GM23248 (cell line): ENCODE results near the gene TRAFD1.
"Not testable (repeated sequence)": the region's sequence is repeated elsewhere in the genome, so short reads cannot be mapped to it uniquely, and the experiment has no call there.

Experiments
- EZH2 ChIP-seq: fragments of 200-600 bp; sonication (generic); IDR thresholded peaks from 2 replicates; pipeline ENCODE4 v1.6.1; 2018; ENCODE audit warnings: antibody characterized with exemption, mild to moderate bottlenecking; ENCODE audit not compliant: insufficient read depth, poor library complexity, severe bottlenecking
- EZH2phosphoT487 ChIP-seq: fragments of 200-600 bp; sonication (generic); IDR thresholded peaks from 2 replicates; pipeline ENCODE4 v1.6.1; 2018; ENCODE audit warnings: antibody characterized with exemption, moderate library complexity, mild to moderate bottlenecking, low read depth; ENCODE audit not compliant: insufficient read depth

DNA sequence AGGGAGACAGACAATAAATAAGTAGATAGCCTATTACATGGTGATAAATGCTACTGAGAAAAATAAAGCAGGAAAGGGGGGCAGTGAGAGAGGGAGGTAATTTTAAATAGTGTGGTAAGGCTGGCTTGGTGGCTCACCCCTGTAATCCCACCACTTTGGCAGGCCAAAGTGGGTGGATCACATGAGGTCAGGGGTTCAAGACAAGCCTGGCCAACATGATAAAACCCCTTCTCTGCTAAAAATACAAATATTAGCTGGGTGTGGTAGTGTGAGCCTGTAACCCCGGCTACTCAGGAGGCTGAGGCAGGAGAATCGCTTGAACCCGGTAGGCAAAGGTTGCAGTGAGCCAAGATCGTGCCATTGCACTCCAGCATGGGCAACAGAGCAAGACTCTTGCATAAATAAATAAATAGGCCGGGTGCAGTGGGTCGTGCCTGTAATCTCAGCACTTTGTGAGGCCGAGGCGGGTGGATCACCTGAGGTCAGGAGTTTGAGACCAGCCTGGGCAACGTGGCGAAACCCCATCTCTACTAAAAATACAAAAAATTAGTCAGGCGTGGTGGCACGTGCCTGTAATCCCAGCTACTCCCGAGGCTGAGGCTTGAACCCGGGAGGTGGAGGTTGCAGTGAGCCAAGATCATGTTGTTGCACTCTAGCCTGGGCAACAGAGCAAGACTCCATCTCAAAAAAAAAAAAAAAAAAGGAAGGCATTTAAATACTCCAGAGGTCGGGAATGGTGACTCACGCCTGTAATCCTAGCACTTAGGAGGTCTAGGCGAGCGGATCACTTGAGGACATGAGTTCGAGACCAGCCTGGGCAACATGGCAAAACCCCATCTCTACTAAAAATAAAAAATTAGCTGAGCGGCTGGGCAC is 14.3 kb upstream of the TRAFD1 start:
- TF ChIP-seq EZH2, EZH2phosphoT487: not testable (repeated sequence)
